Limb (tissue), 2 donors: Measurements from ENCODE around the gene PCSK1.
"Not testable (repeated sequence)": the region's sequence is repeated elsewhere in the genome, so short reads cannot be mapped to it uniquely, and the experiment has no call there.

Source experiments
- DNase-seq, 2 donors: peaks; one replicate each; pipeline ENCODE4 v3.0.0-alpha.2; 2016; ENCODE audit errors: extremely low spot score in 2 of 2

PCSK1 gene

GRCh38 chr5:96427824-96428223 is 5.2 kb downstream of the PCSK1 start:
- no peak for DNase-seq

GRCh38 chr5:96426831-96427230 is 6.2 kb downstream of the PCSK1 start:
- DNase-seq: no peak

- no peak for DNase-seq
Observed at GRCh38 chr5:96425443-96425842, 7.6 kb downstream of the PCSK1 start.

- DNase-seq: no peak
Observed at GRCh38 chr5:96415897-96416296, 17.2 kb downstream of the PCSK1 start.

GRCh38 chr5:96412868-96413449 is 20.1 kb downstream of the PCSK1 start:
- DNase-seq: no peak

GRCh38 chr5:96410013-96410412 is 23.0 kb downstream of the PCSK1 start:
- no peak for DNase-seq

GRCh38 chr5:96408841-96409538 is 24.1 kb downstream of the PCSK1 start:
- no peak for DNase-seq

GRCh38 chr5:96408210-96408777 is 24.8 kb downstream of the PCSK1 start:
- no peak for DNase-seq

- no peak for DNase-seq
Observed at GRCh38 chr5:96407436-96407835, 25.6 kb downstream of the PCSK1 start.

- no peak for DNase-seq
Observed at GRCh38 chr5:96404191-96404867, 28.7 kb downstream of the PCSK1 start.

GRCh38 chr5:96402500-96402899 is 30.5 kb downstream of the PCSK1 start:
- DNase-seq: no peak

- no peak for DNase-seq
Observed at GRCh38 chr5:96396878-96397277, 36.2 kb downstream of the PCSK1 start.

- not testable (repeated sequence) for DNase-seq
Observed at GRCh38 chr5:96395295-96395694, 37.8 kb downstream of the PCSK1 start.

GRCh38 chr5:96391921-96392320 is 41.1 kb downstream of the PCSK1 start:
- no peak for DNase-seq

GRCh38 chr5:96388176-96388575 is 44.9 kb downstream of the PCSK1 start:
- peak; percentile 11 to 36 for DNase-seq

- DNase-seq: no peak
Observed at GRCh38 chr5:96387616-96388015, 45.4 kb downstream of the PCSK1 start.

- no peak for DNase-seq
Observed at GRCh38 chr5:96385538-96385937, 47.5 kb downstream of the PCSK1 start.

- no peak for DNase-seq
Observed at GRCh38 chr5:96384353-96384752, 48.7 kb downstream of the PCSK1 start.

GRCh38 chr5:96381526-96381925 is 51.5 kb downstream of the PCSK1 start:
- no peak for DNase-seq

GRCh38 chr5:96379896-96380295 is 53.2 kb downstream of the PCSK1 start:
- no peak for DNase-seq

GRCh38 chr5:96377597-96377996 is 55.5 kb downstream of the PCSK1 start:
- DNase-seq: no peak

- DNase-seq: no peak
Observed at GRCh38 chr5:96377167-96377566, 55.9 kb downstream of the PCSK1 start.

GRCh38 chr5:96374653-96375052 is 58.4 kb downstream of the PCSK1 start:
- DNase-seq: no peak
